ENCODE results near the gene SMG5. TPM values are rescaled to one million over a fixed set of nuclear protein-coding genes. Genes with fewer than 3 reads are reported as not detected.

The SMG5 gene
- total RNA-seq, 1 experiment from 2014 or later: 155 TPM

- Mint-ChIP-seq H3K36me3 (ENCODE audit: insufficient read depth, unreplicated experiment) (peaks cover 98% of the 10 kb centered on the region), H3K4me1 (ENCODE audit: low read depth, unreplicated experiment) (no peaks in the 10 kb centered on the region), H3K27me3 (ENCODE audit: insufficient read depth, unreplicated experiment) (no peaks in the 10 kb centered on the region), H3K9me3 (ENCODE audit: unreplicated experiment) (no peaks in the 10 kb centered on the region), H3K4me3 (ENCODE audit: unreplicated experiment) (no peak overlapping the region), H3K27ac (ENCODE audit: unreplicated experiment) (no peak overlapping the region)
- BruUV-seq (replicated peaks): no TSS peak
- H3K36me3 ChIP-seq (ENCODE audit: control insufficient read depth, insufficient read depth, low read length): peaks cover 3% of the 10 kb centered on the region
- H3K27me3 ChIP-seq (replicated peaks; ENCODE audit: control insufficient read depth, insufficient read depth, low read length): no peaks in the 10 kb centered on the region
- H3K9me3 ChIP-seq: no peaks in the 10 kb centered on the region
- ChIA-PET POLR2A (interaction anchor here (0.5 kb wide), 1 partner anchor 43 kb away, joined by 3 read pairs; no protein-coding TSS in a partner anchor), CTCF (interaction anchor here (0.6 to 1.9 kb wide), 9 partner anchors 10 to 174 kb away, joined by 3 to 6 read pairs (median 5); partner anchors contain the start of genes PAQR6 and SMG5)
- H3K4me1 ChIP-seq: no peaks in the 10 kb centered on the region
- intact Hi-C loops (cut with micrococcal nuclease; ENCODE audit: unreplicated experiment): loop anchor here (1.0 to 5.0 kb wide), 2 partner anchors 35 to 172 kb away; partner anchors contain the start of gene TMEM79
- peak; percentile 57 to 60 for TF ChIP-seq CTCF (IDR thresholded peaks at IDR 0.05; ENCODE audit: insufficient read depth in 1 of 2, low read depth in 1 of 2, low read length in 1 of 2, severe bottlenecking in 1 of 2, unreplicated experiment in 1 of 2)
- H3K4me3 ChIP-seq (ENCODE audit: low read depth, low read length): no peak overlapping the region
- peak in 1 of 2 experiments; percentile 40 for DNase-seq
These were observed 37.0 kb upstream of the SMG5 start for GRCh38 chr1:156319664-156320063.

GRCh38 chr1:156316909-156317308, 34.3 kb upstream of the SMG5 start:
- H3K4me3 ChIP-seq (ENCODE audit: low read depth, low read length): no peak overlapping the region
- Mint-ChIP-seq H3K27ac (ENCODE audit: unreplicated experiment) (no peak overlapping the region), H3K4me1 (ENCODE audit: low read depth, unreplicated experiment) (no peaks in the 10 kb centered on the region), H3K27me3 (ENCODE audit: insufficient read depth, unreplicated experiment) (no peaks in the 10 kb centered on the region), H3K9me3 (ENCODE audit: unreplicated experiment) (no peaks in the 10 kb centered on the region), H3K4me3 (ENCODE audit: unreplicated experiment) (no peak overlapping the region), H3K36me3 (ENCODE audit: insufficient read depth, unreplicated experiment) (peaks cover 98% of the 10 kb centered on the region)
- DNase-seq: no peak
- intact Hi-C loops (cut with micrococcal nuclease; ENCODE audit: unreplicated experiment): loop anchor here (5.0 kb wide), 1 partner anchor 170 kb away; no protein-coding TSS in a partner anchor
- BruUV-seq (replicated peaks): no TSS peak
- CTCF ChIA-PET: interaction anchor here (0.6 kb wide), 1 partner anchor 115 kb away, joined by 3 read pairs; no protein-coding TSS in a partner anchor
- no peaks in the 10 kb centered on the region for H3K27me3 ChIP-seq (replicated peaks; ENCODE audit: control insufficient read depth, insufficient read depth, low read length)
- TF ChIP-seq CTCF (IDR thresholded peaks at IDR 0.05; ENCODE audit: insufficient read depth in 1 of 2, low read depth in 1 of 2, low read length in 1 of 2, severe bottlenecking in 1 of 2, unreplicated experiment in 1 of 2): no peak
- H3K36me3 ChIP-seq (ENCODE audit: control insufficient read depth, insufficient read depth, low read length): peaks cover 3% of the 10 kb centered on the region
- H3K4me1 ChIP-seq: no peaks in the 10 kb centered on the region
- POLR2A ChIA-PET: no interaction called here
- no peaks in the 10 kb centered on the region for H3K9me3 ChIP-seq

- BruUV-seq (replicated peaks): no TSS peak
- CTCF ChIA-PET: no interaction called here
- POLR2A ChIA-PET: no interaction called here
- Histone ChIP-seq H3K4me3 (ENCODE audit: low read depth, low read length) (no peak overlapping the region), H3K36me3 (ENCODE audit: control insufficient read depth, insufficient read depth, low read length) (peaks cover 2% of the 10 kb centered on the region), H3K4me1 (peaks cover under 1% of the 10 kb centered on the region; the same call in 1 of the 2 replicates), H3K9me3 (no peaks in the 10 kb centered on the region), H3K27me3 (replicated peaks; ENCODE audit: control insufficient read depth, insufficient read depth, low read length) (no peaks in the 10 kb centered on the region)
- DNase-seq: no peak
- TF ChIP-seq CTCF (IDR thresholded peaks at IDR 0.05; ENCODE audit: insufficient read depth in 1 of 2, low read depth in 1 of 2, low read length in 1 of 2, severe bottlenecking in 1 of 2, unreplicated experiment in 1 of 2): no peak
- peaks cover 88% of the 10 kb centered on the region for H3K36me3 Mint-ChIP-seq (ENCODE audit: insufficient read depth, unreplicated experiment)
- no peaks in the 10 kb centered on the region for H3K9me3 Mint-ChIP-seq (ENCODE audit: unreplicated experiment)
- no peak overlapping the region for H3K27ac Mint-ChIP-seq (ENCODE audit: unreplicated experiment)
- no peak overlapping the region for H3K4me3 Mint-ChIP-seq (ENCODE audit: unreplicated experiment)
- no peaks in the 10 kb centered on the region for H3K27me3 Mint-ChIP-seq (ENCODE audit: insufficient read depth, unreplicated experiment)
- H3K4me1 Mint-ChIP-seq (ENCODE audit: low read depth, unreplicated experiment): no peaks in the 10 kb centered on the region
- intact Hi-C loops (cut with micrococcal nuclease; ENCODE audit: unreplicated experiment): no loop called here
These were observed 28.3 kb upstream of the SMG5 start for GRCh38 chr1:156310962-156311361.
